ENCODE data around the gene HHIPL1.

- TF ChIP-seq CTCF (IDR thresholded peaks at IDR 0.05; ENCODE audit: control extremely low read depth in 1 of 3, insufficient read depth in 1 of 3, low read depth in 1 of 3, low read length in 3 of 3) (no peak), RFX5 (IDR thresholded peaks at IDR 0.05; ENCODE audit: borderline replicate concordance, low read depth, low read length) (no peak), POLR2AphosphoS5 (IDR thresholded peaks at IDR 0.05; ENCODE audit: low read depth, low read length) (no peak), CBX5 (IDR thresholded peaks at IDR 0.05; ENCODE audit: low read depth, low read length) (no peak), RAD21 (IDR thresholded peaks at IDR 0.05 in 1 of 2, conservative IDR thresholded peaks at IDR 0.05 in 1 of 2; ENCODE audit: low read depth in 2 of 2, low read length in 2 of 2) (no peak), CREB1 (IDR thresholded peaks at IDR 0.05) (no peak), SIN3A (conservative IDR thresholded peaks at IDR 0.05 in 1 of 2, IDR thresholded peaks at IDR 0.05 in 1 of 2; ENCODE audit: low read depth in 1 of 2, low read length in 2 of 2) (no peak), SP1 (IDR thresholded peaks at IDR 0.05; ENCODE audit: low read depth, low read length) (no peak), EP300 (IDR thresholded peaks at IDR 0.05; ENCODE audit: borderline replicate concordance in 1 of 2, low read depth in 2 of 2, low read length in 2 of 2) (no peak)
Measured at GRCh38 chr14:99679996-99680395, 35.1 kb downstream of the HHIPL1 start.

All from H1 (cell line).